ENCODE data around the gene FAM53B.

GRCh38 chr10:124652701-124653100 is 91.5 kb downstream of the FAM53B start:
- TF ChIP-seq POLR2A (IDR thresholded peaks at IDR 0.05) (no peak), CTCF (IDR thresholded peaks at IDR 0.05) (no peak), EP300 (IDR thresholded peaks at IDR 0.05) (no peak)

All from tibial nerve (tissue), 4 donors.